Mesothelial cell of epicardium (in vitro differentiated cells): ENCODE data around the gene TACC3. TPM values are rescaled to one million over a fixed set of nuclear protein-coding genes. Genes with fewer than 3 reads are reported as not detected.

Experiments used
- DNase-seq, 2 experiments: peaks; one replicate each; pipeline ENCODE4 v3.0.0; 2021; ENCODE audit warnings: low spot score in 2 of 2; ENCODE audit not compliant: unreplicated experiment in 2 of 2
- H3K27ac Mint-ChIP-seq: 2 replicates; pipeline ENCODE4 v1.8.0; 2021; ENCODE audit warnings: mixed read lengths
- H3K27me3 Mint-ChIP-seq: 2 replicates; pipeline ENCODE4 v1.8.0; 2021; ENCODE audit warnings: low read depth, mixed read lengths
- H3K36me3 Mint-ChIP-seq: 2 replicates; pipeline ENCODE4 v1.8.0; 2021; ENCODE audit warnings: mixed read lengths
- H3K4me1 Mint-ChIP-seq: 2 replicates; pipeline ENCODE4 v1.8.0; 2021; ENCODE audit warnings: mixed read lengths
- H3K4me3 Mint-ChIP-seq: 2 replicates; pipeline ENCODE4 v1.8.0; 2021; ENCODE audit warnings: mild to moderate bottlenecking, moderate library complexity, mixed read lengths
- H3K9me3 Mint-ChIP-seq: 2 replicates; pipeline ENCODE4 v1.8.0; 2021; ENCODE audit warnings: mixed read lengths
- total RNA-seq: library from RNA; stranded (reverse); gene quantifications from 3 replicates; pipeline ENCODE4 v1.2.1, GENCODE V29; 2021
- TF ChIP-seq, protein P1 (sequence below): fragments of 200-600 bp; sonication (generic); IDR thresholded peaks from one replicate; pipeline ENCODE4 v1.5.0; 2021; ENCODE audit warnings: antibody characterized with exemption; ENCODE audit not compliant: unreplicated experiment

The TACC3 gene
- total RNA-seq, 1 donor from 2014 or later: 45.3 TPM

DNA sequence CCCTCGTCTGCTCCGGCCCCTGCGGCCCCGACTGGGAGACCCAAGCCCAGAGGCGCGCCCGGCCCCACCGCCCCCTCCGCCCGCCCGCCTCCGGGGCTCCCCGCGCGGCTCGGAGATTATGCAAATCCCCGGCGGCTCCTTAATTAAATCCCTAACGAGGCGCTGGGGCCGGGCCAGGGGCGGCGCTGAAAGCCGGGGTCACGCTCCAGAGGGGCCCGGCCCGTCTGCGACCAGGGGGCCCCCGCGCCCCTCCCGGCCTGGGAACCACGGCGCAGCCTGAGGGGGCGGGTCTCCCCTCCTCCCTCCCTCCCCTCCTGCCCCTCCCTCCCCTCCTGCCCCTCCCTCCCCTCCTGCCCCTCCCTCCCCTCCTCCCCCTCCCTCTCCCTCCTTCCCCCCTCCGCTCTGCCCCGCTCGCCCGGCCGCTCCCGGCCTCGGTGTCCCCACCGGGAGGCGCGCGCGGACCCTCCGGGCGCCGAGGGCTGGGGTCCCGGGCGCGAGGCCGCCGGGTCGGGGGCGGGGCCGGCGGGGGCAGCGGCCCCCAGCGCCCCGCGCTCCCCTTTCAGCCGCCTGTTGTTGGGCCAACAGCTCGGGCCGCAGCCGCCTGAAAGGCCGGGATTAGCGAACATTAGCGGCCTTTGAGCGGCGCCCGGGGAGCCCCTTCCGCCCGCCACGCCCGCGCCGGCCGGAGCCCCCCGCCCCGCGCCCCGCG is 45.9 kb downstream of the TACC3 start:
- no peak for DNase-seq

DNA sequence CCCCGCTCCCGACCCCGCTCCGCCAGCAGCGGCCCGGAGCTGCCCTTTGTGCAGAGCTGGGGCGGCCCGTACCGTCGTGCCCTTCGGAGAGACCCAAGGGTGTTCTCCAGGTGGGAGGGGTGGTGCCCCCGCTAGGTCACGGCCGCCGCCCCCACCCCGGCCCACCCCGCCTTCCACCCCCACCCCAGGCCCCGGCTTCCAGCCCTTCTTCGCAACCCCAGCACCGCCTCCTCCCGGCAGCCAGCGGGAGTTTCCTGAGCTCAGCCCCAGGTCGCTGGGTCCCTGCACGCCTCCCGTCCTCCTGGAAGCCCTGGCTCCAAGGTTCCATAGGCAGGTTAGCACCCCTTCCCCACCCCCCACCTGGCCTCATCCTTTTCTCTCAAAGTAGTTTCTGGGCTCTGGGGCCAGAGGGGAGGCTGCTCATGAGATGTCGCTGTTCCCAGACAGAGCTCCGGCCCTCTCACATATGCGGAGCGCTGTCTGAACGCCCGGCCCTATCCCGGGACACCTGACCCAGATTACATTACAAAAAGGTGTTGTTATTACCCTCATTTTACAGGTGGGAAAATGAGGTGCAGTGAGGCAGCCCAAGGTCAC is 46.5 kb downstream of the TACC3 start:
- Mint-ChIP-seq H3K9me3 (no peaks in the 10 kb centered on the region), H3K36me3 (no peaks in the 10 kb centered on the region), H3K4me3 (peak overlapping the region; percentile 76), H3K27ac (no peak overlapping the region), H3K27me3 (no peaks in the 10 kb centered on the region), H3K4me1 (peaks cover 38% of the 10 kb centered on the region)
- TF ChIP-seq, protein P1, sequence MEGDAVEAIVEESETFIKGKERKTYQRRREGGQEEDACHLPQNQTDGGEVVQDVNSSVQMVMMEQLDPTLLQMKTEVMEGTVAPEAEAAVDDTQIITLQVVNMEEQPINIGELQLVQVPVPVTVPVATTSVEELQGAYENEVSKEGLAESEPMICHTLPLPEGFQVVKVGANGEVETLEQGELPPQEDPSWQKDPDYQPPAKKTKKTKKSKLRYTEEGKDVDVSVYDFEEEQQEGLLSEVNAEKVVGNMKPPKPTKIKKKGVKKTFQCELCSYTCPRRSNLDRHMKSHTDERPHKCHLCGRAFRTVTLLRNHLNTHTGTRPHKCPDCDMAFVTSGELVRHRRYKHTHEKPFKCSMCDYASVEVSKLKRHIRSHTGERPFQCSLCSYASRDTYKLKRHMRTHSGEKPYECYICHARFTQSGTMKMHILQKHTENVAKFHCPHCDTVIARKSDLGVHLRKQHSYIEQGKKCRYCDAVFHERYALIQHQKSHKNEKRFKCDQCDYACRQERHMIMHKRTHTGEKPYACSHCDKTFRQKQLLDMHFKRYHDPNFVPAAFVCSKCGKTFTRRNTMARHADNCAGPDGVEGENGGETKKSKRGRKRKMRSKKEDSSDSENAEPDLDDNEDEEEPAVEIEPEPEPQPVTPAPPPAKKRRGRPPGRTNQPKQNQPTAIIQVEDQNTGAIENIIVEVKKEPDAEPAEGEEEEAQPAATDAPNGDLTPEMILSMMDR: no peak
- DNase-seq: no peak

More for the DNA sequence above, 45.9 kb downstream of the TACC3 start:
- H3K9me3 Mint-ChIP-seq: no peaks in the 10 kb centered on the region
- no peak overlapping the region for H3K27ac Mint-ChIP-seq
- no peaks in the 10 kb centered on the region for H3K27me3 Mint-ChIP-seq
- TF ChIP-seq, protein P1: no peak
- no peaks in the 10 kb centered on the region for H3K36me3 Mint-ChIP-seq
- peaks cover 33% of the 10 kb centered on the region for H3K4me1 Mint-ChIP-seq
- H3K4me3 Mint-ChIP-seq: no peak overlapping the region

DNA sequence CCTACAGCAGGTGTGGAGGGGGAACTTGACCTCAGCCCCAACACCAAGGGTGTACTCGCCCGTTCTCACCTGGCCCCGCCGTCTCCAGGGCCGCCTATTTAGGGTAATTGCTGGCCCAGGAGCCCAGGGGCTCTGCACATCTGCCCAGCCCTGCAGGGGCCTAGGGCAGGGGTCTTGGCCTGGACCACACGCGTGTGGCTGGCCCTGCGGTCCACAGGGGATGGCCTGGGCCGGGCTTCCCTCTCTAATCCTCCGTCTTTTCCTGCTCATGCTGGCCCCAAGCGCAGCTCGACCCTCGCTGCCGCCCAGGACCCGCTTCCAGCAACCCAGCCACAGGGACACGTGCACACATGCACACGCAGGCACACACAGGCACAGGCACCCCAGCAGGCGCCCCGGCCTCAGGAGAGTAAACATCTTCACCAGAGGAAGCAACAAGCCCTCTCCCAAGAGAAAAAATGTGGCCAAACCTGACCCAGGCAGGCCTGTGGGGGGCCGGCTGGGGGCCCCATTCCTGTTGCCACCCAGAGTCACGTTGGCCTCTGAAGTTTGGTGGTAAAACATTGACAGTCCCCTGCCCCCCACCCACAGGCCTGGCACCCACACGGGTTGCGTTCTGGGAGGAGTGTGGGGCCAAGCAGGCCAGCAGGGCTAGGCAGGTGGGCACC is 47.2 kb downstream of the TACC3 start:
- peak overlapping the region; percentile 76 for H3K4me3 Mint-ChIP-seq
- peaks cover 40% of the 10 kb centered on the region for H3K4me1 Mint-ChIP-seq
- no peaks in the 10 kb centered on the region for H3K27me3 Mint-ChIP-seq
- TF ChIP-seq, protein P1: no peak
- no peaks in the 10 kb centered on the region for H3K36me3 Mint-ChIP-seq
- no peak for DNase-seq
- H3K9me3 Mint-ChIP-seq: no peaks in the 10 kb centered on the region
- H3K27ac Mint-ChIP-seq: peak overlapping the region; percentile 97

DNA sequence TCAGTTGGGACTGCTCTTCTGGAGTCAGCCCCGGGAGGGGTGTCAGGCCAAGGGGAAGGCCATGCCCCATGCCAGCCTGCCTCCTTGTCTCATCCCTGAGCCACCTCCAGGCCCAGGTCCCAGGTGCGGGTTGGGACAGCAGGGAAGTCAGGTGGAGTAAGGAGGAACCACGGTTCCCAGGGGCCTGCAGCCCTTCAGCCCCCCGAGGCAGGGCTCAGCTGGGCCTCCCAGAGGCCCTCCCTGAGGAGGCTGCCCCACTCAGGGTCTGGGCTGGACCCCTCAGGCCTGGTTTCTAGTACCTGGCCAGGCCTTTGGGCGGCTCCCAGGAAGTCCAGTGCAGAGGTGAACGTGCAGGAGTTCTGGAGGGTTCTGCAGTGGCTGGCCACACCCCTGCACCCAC is 48.4 kb downstream of the TACC3 start:
- H3K36me3 Mint-ChIP-seq: no peaks in the 10 kb centered on the region
- H3K4me3 Mint-ChIP-seq: no peak overlapping the region
- no peak for DNase-seq
- no peaks in the 10 kb centered on the region for H3K27me3 Mint-ChIP-seq
- no peak overlapping the region for H3K27ac Mint-ChIP-seq
- H3K9me3 Mint-ChIP-seq: no peaks in the 10 kb centered on the region
- TF ChIP-seq, protein P1: no peak
- H3K4me1 Mint-ChIP-seq: peaks cover 42% of the 10 kb centered on the region

DNA sequence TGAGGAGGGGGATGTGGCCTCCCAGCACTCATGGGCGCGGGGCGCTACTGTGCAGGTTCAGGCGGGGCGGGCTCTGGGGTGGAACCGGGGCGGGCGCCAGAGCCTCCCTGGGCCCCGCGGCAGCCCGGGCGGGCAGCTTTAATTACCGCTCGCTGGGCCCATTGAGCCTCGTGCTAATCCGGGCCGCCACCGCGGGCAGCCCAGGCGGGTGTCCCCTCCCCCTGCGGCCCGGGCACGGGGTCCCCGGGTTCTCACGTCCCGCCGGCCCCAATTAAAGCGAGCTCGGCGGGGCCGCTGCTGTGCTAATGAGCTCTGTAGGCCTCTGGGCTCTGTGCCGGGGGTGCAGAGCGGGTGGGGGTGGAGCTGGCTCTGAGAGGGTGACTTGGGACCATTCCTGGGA is 48.9 kb downstream of the TACC3 start:
- H3K27ac Mint-ChIP-seq: no peak overlapping the region
- no peak overlapping the region for H3K4me3 Mint-ChIP-seq
- no peak for DNase-seq
- no peaks in the 10 kb centered on the region for H3K27me3 Mint-ChIP-seq
- TF ChIP-seq, protein P1: no peak
- no peaks in the 10 kb centered on the region for H3K36me3 Mint-ChIP-seq
- H3K4me1 Mint-ChIP-seq: peaks cover 42% of the 10 kb centered on the region
- no peaks in the 10 kb centered on the region for H3K9me3 Mint-ChIP-seq
